SKM-1 treated with dmso at 0.1 percent for 144 hours (cell line): ENCODE measurements around the gene ASB18.
"Not testable (repeated sequence)": the region's sequence is repeated elsewhere in the genome, so short reads cannot be mapped to it uniquely, and the experiment has no call there.

Source experiments
- DNase-seq: peaks from one replicate; lab custom pipeline; 2025; ENCODE audit not compliant: unreplicated experiment; lab: John Stamatoyannopoulos, UW

The ASB18 gene

GRCh38 chr2:236286873-236287545 lies 22.8 kb upstream of the ASB18 start:
- DNase-seq, result no peak

- DNase-seq, result no peak
Measured at GRCh38 chr2:236284208-236284607, 20.0 kb upstream of the ASB18 start.

GRCh38 chr2:236282406-236282805 lies 18.2 kb upstream of the ASB18 start:
- DNase-seq, result no peak

GRCh38 chr2:236281423-236281822 lies 17.2 kb upstream of the ASB18 start:
- no peak for DNase-seq

- peak; percentile 61 for DNase-seq
Measured at GRCh38 chr2:236273126-236273525, 8.9 kb upstream of the ASB18 start.

GRCh38 chr2:236271851-236272250 lies 7.6 kb upstream of the ASB18 start:
- DNase-seq, result no peak

GRCh38 chr2:236269876-236270275 lies 5.7 kb upstream of the ASB18 start:
- not testable (repeated sequence) for DNase-seq

- no peak for DNase-seq
Measured at GRCh38 chr2:236265675-236266074, 1.5 kb upstream of the ASB18 start.

GRCh38 chr2:236262238-236262637 lies 2.0 kb downstream of the ASB18 start:
- no peak for DNase-seq

GRCh38 chr2:236261452-236261851 lies 2.8 kb downstream of the ASB18 start:
- DNase-seq, result no peak

GRCh38 chr2:236259371-236259770 lies 4.8 kb downstream of the ASB18 start:
- DNase-seq, result no peak

GRCh38 chr2:236257575-236257974 lies 6.6 kb downstream of the ASB18 start:
- no peak for DNase-seq

- no peak for DNase-seq
Measured at GRCh38 chr2:236257136-236257535, 7.1 kb downstream of the ASB18 start.

- no peak for DNase-seq
Measured at GRCh38 chr2:236256366-236256985, 7.7 kb downstream of the ASB18 start.

- no peak for DNase-seq
Measured at GRCh38 chr2:236254674-236255073, 9.5 kb downstream of the ASB18 start.

- no peak for DNase-seq
Measured at GRCh38 chr2:236254001-236254400, 10.2 kb downstream of the ASB18 start.

GRCh38 chr2:236252602-236253001 lies 11.6 kb downstream of the ASB18 start:
- no peak for DNase-seq

- DNase-seq, result no peak
Measured at GRCh38 chr2:236250909-236251579, 13.2 kb downstream of the ASB18 start.

GRCh38 chr2:236250286-236250685 lies 13.9 kb downstream of the ASB18 start:
- DNase-seq, result no peak

- DNase-seq, result no peak
Measured at GRCh38 chr2:236249066-236249465, 15.1 kb downstream of the ASB18 start.

- DNase-seq, result no peak
Measured at GRCh38 chr2:236246711-236247246, 17.4 kb downstream of the ASB18 start.

- DNase-seq, result no peak
Measured at GRCh38 chr2:236244256-236244655, 19.9 kb downstream of the ASB18 start.
